Measurements from ENCODE around the gene CACNA1C.
"Not testable (repeated sequence)": the region's sequence is repeated elsewhere in the genome, so short reads cannot be mapped to it uniquely, and the experiment has no call there.

CACNA1C gene

GRCh38 chr12:2240390-2240789, 187.6 kb downstream of the CACNA1C start:
- DNase-seq = no peak

GRCh38 chr12:2240984-2241383, 188.2 kb downstream of the CACNA1C start:
- no peak for DNase-seq

DNA sequence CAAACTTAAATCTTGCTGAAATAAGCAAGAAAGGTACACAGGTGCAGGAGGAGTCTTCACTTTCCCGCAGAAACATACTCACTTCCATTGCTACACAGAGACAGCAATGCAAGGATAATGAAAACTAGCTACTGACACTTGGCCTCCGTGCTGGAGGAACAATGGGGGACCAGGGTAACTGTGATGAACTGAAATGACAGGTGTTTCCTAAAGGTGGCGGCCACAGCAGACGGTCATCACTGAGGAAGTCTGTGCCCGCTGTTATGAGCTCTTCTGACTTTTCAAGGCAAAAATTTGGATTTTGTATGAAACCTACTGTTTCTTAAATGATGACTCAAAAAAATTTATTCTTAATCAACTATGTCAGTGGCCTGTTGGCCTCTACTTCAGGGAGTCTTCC, 189.4 kb downstream of the CACNA1C start:
- no peak for DNase-seq

- no peak for DNase-seq
Observed at GRCh38 chr12:2242816-2243215, 190.0 kb downstream of the CACNA1C start.

- DNase-seq = no peak
Observed at GRCh38 chr12:2243275-2243674, 190.5 kb downstream of the CACNA1C start.

DNA sequence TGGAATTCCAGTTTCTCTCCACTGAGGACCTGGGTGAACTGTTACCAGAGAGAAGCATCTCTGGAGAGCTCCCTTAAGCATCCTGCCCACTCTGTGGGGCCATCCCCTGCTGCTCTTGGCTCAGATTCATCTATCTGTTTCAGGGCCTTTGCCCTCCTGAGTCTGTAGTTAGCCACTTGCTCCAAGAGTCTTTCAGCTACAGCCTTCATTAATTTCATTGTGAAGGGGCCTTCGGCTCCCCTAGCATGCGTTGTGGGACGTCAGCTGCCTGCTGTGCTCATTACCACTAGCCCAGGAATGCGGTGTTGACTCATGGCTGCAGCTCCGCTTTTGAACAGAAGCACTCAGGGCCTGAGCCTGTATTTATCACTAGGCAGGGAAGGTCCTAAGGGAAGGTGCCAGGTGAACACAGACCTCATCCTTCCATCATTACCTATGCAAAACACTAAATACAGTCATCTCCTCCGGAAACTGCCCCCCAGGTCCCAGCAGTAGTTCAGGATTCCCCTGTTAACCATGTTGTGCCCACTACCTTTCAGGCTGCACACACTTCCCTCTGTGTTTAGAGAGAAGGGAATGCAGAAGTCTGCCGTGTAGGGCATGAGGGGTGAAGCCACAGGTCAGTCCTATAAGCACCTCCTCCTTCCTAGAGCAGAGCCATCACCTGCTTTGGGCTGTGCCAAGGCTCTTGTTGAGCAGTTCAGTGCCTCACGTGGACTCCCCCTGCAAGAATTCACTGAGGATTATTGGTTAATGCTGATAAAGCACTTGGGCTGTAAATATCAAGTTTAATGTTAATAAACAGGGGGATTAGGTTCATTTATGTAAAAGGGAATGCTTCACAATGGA, 191.4 kb downstream of the CACNA1C start:
- no peak for DNase-seq

GRCh38 chr12:2246358-2246757, 193.6 kb downstream of the CACNA1C start:
- no peak for DNase-seq

- DNase-seq = no peak
Observed at GRCh38 chr12:2247120-2247519, 194.3 kb downstream of the CACNA1C start.

DNA sequence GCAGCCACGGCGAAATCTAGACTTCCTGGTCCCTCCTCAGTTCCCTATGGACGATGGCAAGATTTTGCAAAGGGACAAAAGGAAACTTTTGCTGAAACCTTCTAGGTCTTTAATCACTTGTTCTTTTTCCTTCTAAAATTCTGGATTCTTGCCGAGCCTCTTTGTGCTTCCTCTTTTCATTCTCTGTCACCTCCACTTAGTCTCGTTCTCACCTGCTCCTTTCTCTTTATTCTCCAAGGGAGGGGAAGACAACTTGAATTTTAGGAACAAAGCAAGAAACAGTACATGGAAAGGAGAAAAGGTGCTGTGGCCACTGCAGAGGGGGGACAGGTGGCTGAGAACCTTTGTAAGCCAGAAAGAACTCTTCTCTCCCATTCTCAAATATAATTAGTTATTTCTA, 194.8 kb downstream of the CACNA1C start:
- DNase-seq = no peak

DNA sequence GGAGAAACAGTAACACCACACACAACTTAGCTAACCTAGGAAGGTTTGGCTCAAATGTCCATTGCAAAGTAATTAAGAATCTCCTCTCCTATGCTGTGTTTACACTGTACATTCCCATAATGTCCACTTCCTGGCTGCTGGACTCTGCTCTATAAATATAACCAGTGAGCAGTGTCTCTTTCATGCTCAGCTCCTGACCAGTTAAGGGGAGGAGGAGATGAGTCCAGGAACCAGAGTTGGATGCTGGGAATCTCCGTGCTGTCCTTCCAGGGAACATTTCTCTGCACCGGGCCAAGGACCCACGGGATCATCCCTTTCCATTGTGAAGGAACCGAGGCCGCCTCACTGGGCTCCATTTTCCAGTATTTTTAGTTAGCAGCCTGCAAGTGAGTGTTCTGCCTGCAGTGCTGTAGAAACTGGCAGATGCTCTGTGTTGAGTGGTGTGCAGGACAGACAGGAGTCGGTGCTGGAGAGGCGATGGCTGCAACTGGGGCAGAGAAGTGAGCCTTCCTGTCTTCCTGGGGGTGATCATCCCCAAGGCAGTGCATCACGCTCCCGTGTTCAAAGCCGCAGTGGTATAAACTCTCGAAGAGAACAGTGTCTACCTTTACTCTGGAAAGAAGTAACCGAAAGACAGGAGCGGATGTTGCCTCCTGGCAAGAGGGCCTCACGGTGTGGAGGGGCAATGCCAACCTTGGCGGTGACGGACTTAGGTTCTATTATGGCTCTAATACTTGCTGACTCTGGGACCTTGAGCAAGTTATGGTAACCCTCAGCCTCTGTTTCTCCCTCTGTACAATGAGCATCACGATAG, 195.5 kb downstream of the CACNA1C start:
- no peak for DNase-seq

DNA sequence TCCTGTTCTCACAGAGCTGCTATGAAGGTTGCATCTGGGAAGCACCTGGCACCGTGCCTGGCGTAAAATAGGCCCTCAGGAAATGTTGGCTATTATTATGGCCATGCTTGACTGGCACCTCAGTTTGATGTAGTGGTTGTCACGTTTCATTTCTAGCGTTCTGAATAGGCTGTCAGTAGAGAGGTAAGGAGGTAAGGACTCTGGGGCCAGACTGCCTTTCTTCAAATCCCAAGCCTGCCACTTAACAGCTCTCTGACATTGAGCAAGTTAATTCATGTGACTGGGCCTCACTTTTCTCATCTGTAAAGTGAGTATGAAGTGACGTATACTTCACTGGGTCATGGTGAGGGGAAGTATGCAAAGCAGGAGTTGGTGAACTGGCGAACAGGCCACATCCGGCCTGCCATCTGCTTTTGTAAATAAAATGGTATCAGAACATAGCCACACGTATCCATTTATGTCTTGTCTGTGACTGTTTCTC, 196.2 kb downstream of the CACNA1C start:
- DNase-seq = no peak

- no peak for DNase-seq
Observed at GRCh38 chr12:2250797-2251196, 198.0 kb downstream of the CACNA1C start.

- no peak for DNase-seq
Observed at GRCh38 chr12:2251526-2252209, 198.9 kb downstream of the CACNA1C start.

GRCh38 chr12:2255311-2255710, 202.5 kb downstream of the CACNA1C start:
- no peak for DNase-seq

DNA sequence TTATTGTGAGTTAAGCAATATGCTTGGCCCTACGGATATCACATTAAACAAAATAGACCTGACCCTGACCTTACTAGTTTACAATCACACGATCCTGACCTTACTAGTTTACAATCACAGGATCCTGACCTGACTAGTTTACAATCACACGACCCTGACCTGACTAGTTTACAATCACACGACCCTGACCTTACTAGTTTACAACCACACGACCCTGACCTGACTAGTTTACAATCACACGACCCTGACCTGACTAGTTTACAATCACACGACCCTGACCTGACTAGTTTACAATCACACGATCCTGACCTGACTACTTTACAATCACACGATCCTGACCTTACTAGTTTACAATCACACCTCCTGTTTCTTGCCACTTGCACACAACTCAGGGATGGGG, 202.9 kb downstream of the CACNA1C start:
- DNase-seq = not testable (repeated sequence)

- no peak for DNase-seq
Observed at GRCh38 chr12:2256453-2256852, 203.7 kb downstream of the CACNA1C start.

DNA sequence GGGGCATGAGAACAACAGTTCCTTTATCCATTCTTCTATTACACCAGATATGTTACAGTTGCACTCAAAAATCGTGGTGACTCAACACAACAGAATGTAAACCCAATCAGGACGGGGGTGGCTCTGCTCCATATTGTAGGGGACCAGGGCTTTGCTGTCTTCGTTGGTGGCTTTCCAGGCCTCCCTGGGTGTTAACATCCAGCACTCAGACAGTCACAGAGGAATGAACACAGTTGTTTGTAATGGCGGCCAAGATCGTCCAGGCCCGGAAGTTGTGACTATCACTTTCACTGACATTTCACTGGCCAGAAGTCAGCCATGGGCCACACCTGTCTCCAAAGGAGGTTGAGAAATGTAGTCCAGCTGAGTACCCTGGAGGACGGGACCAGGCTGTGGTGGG, 204.1 kb downstream of the CACNA1C start:
- no peak for DNase-seq

DNA sequence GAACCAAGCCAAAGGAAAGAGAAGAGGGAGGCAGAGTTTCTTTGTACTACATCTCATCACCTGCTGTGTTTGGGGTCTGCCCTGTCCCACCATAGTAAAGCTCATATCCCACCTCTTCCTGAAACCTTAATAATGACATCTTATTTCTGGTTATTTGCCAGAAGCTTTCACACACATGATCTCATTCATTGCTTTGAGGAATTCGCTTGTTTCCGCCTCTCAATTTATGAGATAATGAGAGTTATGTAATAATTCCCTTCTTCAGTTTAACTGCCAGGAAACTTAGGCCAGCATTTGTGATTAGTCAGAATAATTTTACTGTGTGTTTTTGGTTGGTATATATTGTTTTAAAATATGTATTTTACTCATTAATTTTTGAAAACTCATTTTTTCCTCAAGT, 205.2 kb downstream of the CACNA1C start:
- no peak for DNase-seq

DNA sequence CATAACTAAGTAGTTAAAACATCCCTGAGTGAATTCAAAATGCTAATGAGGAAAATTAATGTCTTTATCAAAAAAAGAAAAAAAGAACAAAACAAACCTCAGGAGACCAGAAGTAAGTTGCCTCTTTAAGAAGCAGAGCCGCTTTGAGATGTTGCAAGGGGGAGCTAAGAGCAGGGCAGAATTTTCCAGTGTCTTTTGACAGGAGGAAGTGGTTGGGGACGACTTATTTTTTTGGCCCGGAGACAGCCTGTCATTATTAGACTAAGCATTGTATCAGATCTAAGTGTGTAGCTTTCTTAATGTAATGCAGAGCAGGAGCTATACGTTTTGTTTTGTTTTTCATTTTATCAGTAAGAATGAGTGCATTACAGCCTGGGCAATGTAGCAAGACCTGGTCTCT, 206.6 kb downstream of the CACNA1C start:
- no peak for DNase-seq

DNA sequence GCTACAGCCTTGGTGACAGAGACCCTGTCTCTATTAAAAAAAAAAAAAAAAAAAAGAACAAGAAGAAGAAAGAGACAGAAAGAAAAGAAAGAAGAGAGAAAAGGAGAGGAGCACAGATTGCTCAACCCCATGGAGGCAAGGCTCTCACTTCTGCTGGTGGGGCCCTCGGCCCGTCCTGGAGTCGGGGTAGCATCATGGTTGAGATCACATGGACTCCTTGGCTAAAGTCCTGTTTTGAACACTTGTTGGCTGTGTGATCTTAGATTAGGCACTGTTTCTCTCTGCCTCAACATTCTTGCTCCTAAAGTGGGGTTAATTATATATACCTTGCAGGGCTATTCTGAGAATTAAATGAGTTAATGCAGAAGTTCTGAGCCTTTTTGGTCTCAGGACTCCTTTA, 207.7 kb downstream of the CACNA1C start:
- no peak for DNase-seq

DNA sequence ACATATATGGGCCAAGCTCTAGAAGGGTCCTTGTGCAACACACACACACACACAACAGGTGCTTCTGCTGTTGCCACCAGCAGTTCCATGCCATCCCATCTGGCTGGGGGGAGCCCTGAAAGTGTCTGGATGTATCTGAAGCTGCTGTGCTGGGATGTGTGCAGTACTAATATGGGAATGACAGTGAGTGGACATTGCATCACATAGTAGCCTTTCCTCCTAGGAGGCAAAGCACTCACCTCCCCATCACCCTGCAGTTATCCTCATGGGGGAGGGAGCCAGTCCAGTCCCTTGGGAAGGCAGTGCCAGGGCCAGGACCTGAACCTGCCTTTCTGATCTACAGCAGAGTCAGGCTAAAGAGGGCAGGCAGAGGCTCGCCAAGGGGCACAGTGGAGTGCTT, 208.9 kb downstream of the CACNA1C start:
- no peak for DNase-seq

- no peak for DNase-seq
Observed at GRCh38 chr12:2262449-2262848, 209.7 kb downstream of the CACNA1C start.

DNA sequence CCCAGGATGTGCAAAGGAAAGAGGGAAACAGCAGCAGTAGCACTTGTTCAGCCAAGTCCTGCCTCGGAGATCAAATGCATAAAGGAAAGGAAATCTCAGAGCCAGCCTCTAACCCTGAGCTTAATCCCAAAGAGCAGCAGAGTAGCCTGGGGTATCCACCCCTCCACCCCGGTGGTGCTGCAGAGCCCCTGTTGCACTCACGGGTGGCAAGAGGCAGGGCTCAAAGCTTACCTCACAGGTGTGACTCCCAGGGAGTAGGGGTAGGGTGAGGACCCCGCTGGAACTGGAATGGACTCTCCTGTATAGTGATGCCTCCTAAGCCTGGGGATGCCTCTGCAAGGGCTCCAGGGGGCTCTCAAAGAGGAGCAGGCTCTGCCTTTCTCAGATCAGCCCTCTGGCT, 211.1 kb downstream of the CACNA1C start:
- DNase-seq = no peak

Measured in stimulated activated naive CD4-positive, alpha-beta T cell (primary cell).